HPDE6-E6E7 (cell line): ENCODE measurements around the gene LYL1.

Experiments used
- DNase-seq: peaks from one replicate; pipeline ENCODE4 v3.0.0; 2011; ENCODE audit warnings: missing footprints; ENCODE audit errors: extremely low spot score

The LYL1 gene

GRCh38 chr19:13056052-13056660 lies 46.5 kb downstream of the LYL1 start:
- DNase-seq = peak; percentile 81

- no peak for DNase-seq
Measured at GRCh38 chr19:13055213-13056051, 47.2 kb downstream of the LYL1 start.

- DNase-seq = no peak
Measured at GRCh38 chr19:13054626-13055212, 47.9 kb downstream of the LYL1 start.

GRCh38 chr19:13053761-13054625 lies 48.7 kb downstream of the LYL1 start:
- DNase-seq = peak; percentile 39

- DNase-seq = no peak
Measured at GRCh38 chr19:13053238-13053637, 49.4 kb downstream of the LYL1 start.

- no peak for DNase-seq
Measured at GRCh38 chr19:13052447-13053175, 50.0 kb downstream of the LYL1 start.

- peak; percentile 51 for DNase-seq
Measured at GRCh38 chr19:13051557-13052165, 51.0 kb downstream of the LYL1 start.

- no peak for DNase-seq
Measured at GRCh38 chr19:13050274-13050673, 52.4 kb downstream of the LYL1 start.
